ENCODE measurements around the gene EMILIN2.

- TF ChIP-seq, protein P1, sequence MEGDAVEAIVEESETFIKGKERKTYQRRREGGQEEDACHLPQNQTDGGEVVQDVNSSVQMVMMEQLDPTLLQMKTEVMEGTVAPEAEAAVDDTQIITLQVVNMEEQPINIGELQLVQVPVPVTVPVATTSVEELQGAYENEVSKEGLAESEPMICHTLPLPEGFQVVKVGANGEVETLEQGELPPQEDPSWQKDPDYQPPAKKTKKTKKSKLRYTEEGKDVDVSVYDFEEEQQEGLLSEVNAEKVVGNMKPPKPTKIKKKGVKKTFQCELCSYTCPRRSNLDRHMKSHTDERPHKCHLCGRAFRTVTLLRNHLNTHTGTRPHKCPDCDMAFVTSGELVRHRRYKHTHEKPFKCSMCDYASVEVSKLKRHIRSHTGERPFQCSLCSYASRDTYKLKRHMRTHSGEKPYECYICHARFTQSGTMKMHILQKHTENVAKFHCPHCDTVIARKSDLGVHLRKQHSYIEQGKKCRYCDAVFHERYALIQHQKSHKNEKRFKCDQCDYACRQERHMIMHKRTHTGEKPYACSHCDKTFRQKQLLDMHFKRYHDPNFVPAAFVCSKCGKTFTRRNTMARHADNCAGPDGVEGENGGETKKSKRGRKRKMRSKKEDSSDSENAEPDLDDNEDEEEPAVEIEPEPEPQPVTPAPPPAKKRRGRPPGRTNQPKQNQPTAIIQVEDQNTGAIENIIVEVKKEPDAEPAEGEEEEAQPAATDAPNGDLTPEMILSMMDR (IDR thresholded peaks at IDR 0.05), result no peak
- TF ChIP-seq POLR2AphosphoS5 (IDR thresholded peaks at IDR 0.05) (no peak), POLR2A (IDR thresholded peaks at IDR 0.05) (no peak), EP300 (IDR thresholded peaks at IDR 0.05) (no peak)
Observed at GRCh38 chr18:2854875-2855274, 8.1 kb downstream of the EMILIN2 start.
